ENCODE data around the gene CLGN. TPM values are rescaled to one million over a fixed set of nuclear protein-coding genes. Genes with fewer than 3 reads are reported as not detected.
"Not testable (repeated sequence)": the region's sequence is repeated elsewhere in the genome, so short reads cannot be mapped to it uniquely, and the experiment has no call there.

Gene CLGN
- 3.6 and 7.0 TPM in 2 replicates for total RNA-seq (2014; rRNA removed; shearing (Covaris generic))

GRCh38 chr4:140427106-140427918 is at the start of gene CLGN:
CLGN (minus strand) TSS chr4:140427648; CDS start chr4:140413078, 14,570 bp downstream.
- Histone ChIP-seq H3K4me1 (replicated peaks) (peaks cover 12% of the 10 kb centered on the region), H3K27ac (no peak within 1 kb of the TSS), H3K27me3 (replicated peaks) (peaks cover 5% of the 10 kb centered on the region; the same call in 1 of the 2 replicates), H3K9me3 (replicated peaks) (no peaks in the 10 kb centered on the region), H3K36me3 (no peaks in the 10 kb centered on the region), H3K4me3 (peak within 1 kb of the TSS; percentile 47)
- DNase-seq (ENCODE audit: low read depth in 1 of 2, low spot score in 2 of 2) = peak; percentile 74 to 80

GRCh38 chr4:140472156-140472555 is 44.7 kb upstream of the CLGN start:
- H3K27me3 ChIP-seq (replicated peaks) = no peaks in the 10 kb centered on the region; the same call in 1 of the 2 replicates

GRCh38 chr4:140469791-140470733 is 42.6 kb upstream of the CLGN start:
- Histone ChIP-seq H3K27me3 (replicated peaks) (no peaks in the 10 kb centered on the region; the same call in 1 of the 2 replicates), H3K9me3 (replicated peaks) (no peaks in the 10 kb centered on the region), H3K4me3 (no peak overlapping the region), H3K4me1 (replicated peaks) (no peaks in the 10 kb centered on the region), H3K36me3 (no peaks in the 10 kb centered on the region), H3K27ac (no peak overlapping the region)
- no peak for DNase-seq (ENCODE audit: low read depth in 1 of 2, low spot score in 2 of 2)

More at GRCh38 chr4:140472156-140472555, 44.7 kb upstream of the CLGN start:
- Histone ChIP-seq H3K4me1 (replicated peaks) (no peaks in the 10 kb centered on the region), H3K4me3 (no peak overlapping the region), H3K9me3 (replicated peaks) (no peaks in the 10 kb centered on the region), H3K27ac (no peak overlapping the region), H3K36me3 (no peaks in the 10 kb centered on the region)
- DNase-seq (ENCODE audit: low read depth in 1 of 2, low spot score in 2 of 2) = no peak

- no peak overlapping the region for H3K4me3 ChIP-seq
- H3K36me3 ChIP-seq = no peaks in the 10 kb centered on the region
- no peaks in the 10 kb centered on the region; the same call in 1 of the 2 replicates for H3K27me3 ChIP-seq (replicated peaks)
- no peak overlapping the region for H3K27ac ChIP-seq
- no peak for DNase-seq (ENCODE audit: low read depth in 1 of 2, low spot score in 2 of 2)
- no peaks in the 10 kb centered on the region for H3K9me3 ChIP-seq (replicated peaks)
- H3K4me1 ChIP-seq (replicated peaks) = no peaks in the 10 kb centered on the region
These were observed 38.7 kb upstream of the CLGN start for GRCh38 chr4:140466146-140466545.

- Histone ChIP-seq H3K4me1 (replicated peaks) (no peaks in the 10 kb centered on the region), H3K4me3 (no peak overlapping the region), H3K9me3 (replicated peaks) (no peaks in the 10 kb centered on the region), H3K27me3 (replicated peaks) (no peaks in the 10 kb centered on the region; the same call in 1 of the 2 replicates), H3K27ac (no peak overlapping the region), H3K36me3 (no peaks in the 10 kb centered on the region)
- DNase-seq (ENCODE audit: low read depth in 1 of 2, low spot score in 2 of 2) = no peak
These were observed 36.2 kb upstream of the CLGN start for GRCh38 chr4:140463614-140464013.

- Histone ChIP-seq H3K27me3 (replicated peaks) (no peaks in the 10 kb centered on the region; the same call in 1 of the 2 replicates), H3K9me3 (replicated peaks) (no peaks in the 10 kb centered on the region)
These were observed 35.7 kb upstream of the CLGN start for GRCh38 chr4:140463182-140463581.

GRCh38 chr4:140450352-140450751 is 22.9 kb upstream of the CLGN start:
- no peak for DNase-seq (ENCODE audit: low read depth in 1 of 2, low spot score in 2 of 2)
- no peaks in the 10 kb centered on the region for H3K36me3 ChIP-seq
- H3K4me3 ChIP-seq = no peak overlapping the region
- H3K27me3 ChIP-seq (replicated peaks) = peaks cover 18% of the 10 kb centered on the region
- no peaks in the 10 kb centered on the region for H3K9me3 ChIP-seq (replicated peaks)
- no peak overlapping the region for H3K27ac ChIP-seq
- no peaks in the 10 kb centered on the region for H3K4me1 ChIP-seq (replicated peaks)

More at GRCh38 chr4:140463182-140463581, 35.7 kb upstream of the CLGN start:
- no peak overlapping the region for H3K27ac ChIP-seq
- H3K36me3 ChIP-seq = no peaks in the 10 kb centered on the region
- H3K4me3 ChIP-seq = no peak overlapping the region
- DNase-seq (ENCODE audit: low read depth in 1 of 2, low spot score in 2 of 2) = no peak
- H3K4me1 ChIP-seq (replicated peaks) = no peaks in the 10 kb centered on the region

GRCh38 chr4:140448830-140449229 is 21.4 kb upstream of the CLGN start:
- Histone ChIP-seq H3K36me3 (no peaks in the 10 kb centered on the region), H3K27ac (no peak overlapping the region), H3K9me3 (replicated peaks) (no peaks in the 10 kb centered on the region), H3K4me3 (no peak overlapping the region), H3K4me1 (replicated peaks) (no peaks in the 10 kb centered on the region), H3K27me3 (replicated peaks) (peaks cover 18% of the 10 kb centered on the region)
- DNase-seq (ENCODE audit: low read depth in 1 of 2, low spot score in 2 of 2) = no peak

- no peak for DNase-seq (ENCODE audit: low read depth in 1 of 2, low spot score in 2 of 2)
- no peaks in the 10 kb centered on the region for H3K36me3 ChIP-seq
- peaks cover 15% of the 10 kb centered on the region for H3K27me3 ChIP-seq (replicated peaks)
- H3K4me3 ChIP-seq = no peak overlapping the region
- no peaks in the 10 kb centered on the region for H3K9me3 ChIP-seq (replicated peaks)
- H3K4me1 ChIP-seq (replicated peaks) = no peaks in the 10 kb centered on the region
- H3K27ac ChIP-seq = no peak overlapping the region
These were observed 20.7 kb upstream of the CLGN start for GRCh38 chr4:140448162-140448561.

- H3K27ac ChIP-seq, H3K4me3 ChIP-seq: not testable (repeated sequence)
These were observed 16.9 kb upstream of the CLGN start for GRCh38 chr4:140444347-140444746.

GRCh38 chr4:140439644-140440142 is 12.2 kb upstream of the CLGN start:
- H3K4me1 ChIP-seq (replicated peaks) = no peaks in the 10 kb centered on the region
- no peak overlapping the region for H3K27ac ChIP-seq
- H3K9me3 ChIP-seq (replicated peaks) = no peaks in the 10 kb centered on the region
- H3K4me3 ChIP-seq = no peak overlapping the region
- H3K36me3 ChIP-seq = no peaks in the 10 kb centered on the region
- H3K27me3 ChIP-seq (replicated peaks) = peaks cover 6% of the 10 kb centered on the region; the same call in 1 of the 2 replicates
- no peak for DNase-seq (ENCODE audit: low read depth in 1 of 2, low spot score in 2 of 2)

More at GRCh38 chr4:140444347-140444746, 16.9 kb upstream of the CLGN start:
- not testable (repeated sequence) for H3K27me3 ChIP-seq (replicated peaks); DNase-seq (ENCODE audit: low read depth in 1 of 2, low spot score in 2 of 2); H3K9me3 ChIP-seq (replicated peaks); H3K4me1 ChIP-seq (replicated peaks); H3K36me3 ChIP-seq

- H3K4me1 ChIP-seq (replicated peaks) = peaks cover 12% of the 10 kb centered on the region
- H3K27me3 ChIP-seq (replicated peaks) = peaks cover 5% of the 10 kb centered on the region; the same call in 1 of the 2 replicates
- H3K36me3 ChIP-seq = no peaks in the 10 kb centered on the region
- DNase-seq (ENCODE audit: low read depth in 1 of 2, low spot score in 2 of 2) = no peak
- H3K4me3 ChIP-seq = peak overlapping the region; percentile 47
- no peak overlapping the region for H3K27ac ChIP-seq
- no peaks in the 10 kb centered on the region for H3K9me3 ChIP-seq (replicated peaks)
These were observed 547 bp upstream of the CLGN start for GRCh38 chr4:140427919-140428471.

- peak overlapping the region; percentile 47 for H3K4me3 ChIP-seq
- no peaks in the 10 kb centered on the region for H3K9me3 ChIP-seq (replicated peaks)
- no peaks in the 10 kb centered on the region for H3K36me3 ChIP-seq
- H3K27me3 ChIP-seq (replicated peaks) = peaks cover 5% of the 10 kb centered on the region; the same call in 1 of the 2 replicates
- DNase-seq (ENCODE audit: low read depth in 1 of 2, low spot score in 2 of 2) = no peak
- no peak overlapping the region for H3K27ac ChIP-seq
- H3K4me1 ChIP-seq (replicated peaks) = peaks cover 12% of the 10 kb centered on the region
These were observed 790 bp downstream of the CLGN start for GRCh38 chr4:140426610-140427105.

All from SJSA1 (cell line).